Nephron (organoid): Measurements from ENCODE around the gene ZNF284.
A peak's percentile ranks its signal among the peaks of the same experiment; 100 is the strongest.

Source experiments
- H3K27ac Mint-ChIP-seq, 3 experiments: 2 replicates each; pipeline ENCODE4 v1.8.0; 2020; ENCODE audit warnings: mixed read lengths in 3 of 3, mild to moderate bottlenecking in 2 of 3, moderate library complexity in 1 of 3
- H3K27me3 Mint-ChIP-seq: 2 replicates; pipeline ENCODE4 v1.8.0; 2021; ENCODE audit warnings: low read depth, mild to moderate bottlenecking, moderate library complexity, mixed read lengths
- H3K36me3 Mint-ChIP-seq: 2 replicates; pipeline ENCODE4 v1.8.0; 2020; ENCODE audit warnings: low read depth, mixed read lengths
- H3K4me1 Mint-ChIP-seq: 2 replicates; pipeline ENCODE4 v1.8.0; 2020; ENCODE audit warnings: mixed read lengths
- H3K4me3 Mint-ChIP-seq, 3 experiments: 2 replicates each; pipeline ENCODE4 v1.8.0; 2020; ENCODE audit warnings: mild to moderate bottlenecking in 3 of 3, mixed read lengths in 3 of 3, moderate library complexity in 2 of 3
- H3K9me3 Mint-ChIP-seq: 2 replicates; pipeline ENCODE4 v1.8.0; 2020; ENCODE audit warnings: mixed read lengths
- TF ChIP-seq, protein P1 (sequence below), 3 experiments: fragments of 200-600 bp; sonication (generic); IDR thresholded peaks; one replicate each; pipeline ENCODE4 v1.5.0; 2021; ENCODE audit warnings: antibody characterized with exemption in 3 of 3; ENCODE audit not compliant: unreplicated experiment in 3 of 3

Gene ZNF284

DNA sequence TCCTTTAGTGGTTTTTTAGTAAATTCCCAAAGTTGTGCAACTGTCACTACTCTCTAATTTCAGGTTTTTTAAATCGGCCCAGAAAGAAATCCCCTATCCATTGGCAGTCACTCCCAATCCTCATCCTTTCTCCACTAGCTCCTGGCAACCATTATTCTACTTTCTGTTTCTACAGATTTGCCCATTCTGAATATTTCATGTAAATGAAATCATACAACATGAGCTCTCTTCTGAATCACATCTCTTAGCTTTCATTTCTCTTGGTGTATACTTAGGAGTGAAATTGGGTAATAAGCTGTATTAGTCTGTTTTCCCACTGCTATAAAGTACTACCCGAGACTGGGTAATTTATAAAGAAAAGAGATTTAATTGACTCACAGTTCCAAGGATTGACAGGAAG is 29.8 kb upstream of the ZNF284 start:
- Mint-ChIP-seq H3K9me3 (peaks cover 22% of the 10 kb centered on the region), H3K36me3 (no peaks in the 10 kb centered on the region)

DNA sequence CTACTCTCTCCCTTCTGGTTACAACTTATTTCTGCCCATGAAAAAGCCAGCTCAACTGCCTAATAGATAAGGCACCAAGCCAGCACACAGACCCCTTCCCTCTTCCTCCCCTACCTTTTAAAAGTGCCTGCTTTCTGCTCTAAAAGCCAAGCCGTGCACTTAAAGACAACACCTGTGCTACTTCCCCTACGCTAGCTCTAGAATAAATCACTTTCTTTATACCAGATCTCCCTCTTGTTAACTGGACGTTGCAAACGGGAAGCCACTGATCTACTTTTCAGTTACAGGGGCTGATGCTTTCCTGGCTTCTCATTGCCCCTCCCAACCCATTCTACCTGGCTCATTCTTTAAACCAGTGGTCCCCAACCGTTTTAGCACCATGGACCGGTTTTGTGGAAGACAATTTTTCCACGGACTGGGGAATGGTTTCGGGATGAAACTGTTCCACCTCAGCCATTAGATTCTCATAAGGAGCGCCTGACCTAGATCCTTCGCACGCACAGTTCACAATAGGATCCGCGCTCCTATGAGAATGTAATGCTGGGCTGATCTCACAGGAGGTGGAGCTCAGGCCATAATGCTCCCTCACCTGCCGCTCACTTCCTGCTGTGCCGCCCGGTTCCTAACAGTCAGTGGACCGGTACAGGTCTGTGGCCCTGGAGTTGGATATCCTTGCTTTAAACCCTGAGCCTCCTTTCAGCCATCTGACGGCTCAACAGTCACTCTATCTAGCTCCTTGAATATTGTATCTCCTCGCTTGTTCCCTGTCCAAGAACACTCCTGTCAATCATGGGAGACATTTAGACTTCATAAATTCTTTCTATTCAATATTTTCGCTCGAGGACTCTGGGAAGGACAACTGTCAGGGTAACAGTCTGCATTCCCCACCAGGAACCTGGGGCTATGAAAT is 21.0 kb upstream of the ZNF284 start:
- Mint-ChIP-seq H3K4me3 (peak overlapping the region; percentile 96 to 100 (median 99)), H3K9me3 (peaks cover 5% of the 10 kb centered on the region)
- TF ChIP-seq, protein P1, sequence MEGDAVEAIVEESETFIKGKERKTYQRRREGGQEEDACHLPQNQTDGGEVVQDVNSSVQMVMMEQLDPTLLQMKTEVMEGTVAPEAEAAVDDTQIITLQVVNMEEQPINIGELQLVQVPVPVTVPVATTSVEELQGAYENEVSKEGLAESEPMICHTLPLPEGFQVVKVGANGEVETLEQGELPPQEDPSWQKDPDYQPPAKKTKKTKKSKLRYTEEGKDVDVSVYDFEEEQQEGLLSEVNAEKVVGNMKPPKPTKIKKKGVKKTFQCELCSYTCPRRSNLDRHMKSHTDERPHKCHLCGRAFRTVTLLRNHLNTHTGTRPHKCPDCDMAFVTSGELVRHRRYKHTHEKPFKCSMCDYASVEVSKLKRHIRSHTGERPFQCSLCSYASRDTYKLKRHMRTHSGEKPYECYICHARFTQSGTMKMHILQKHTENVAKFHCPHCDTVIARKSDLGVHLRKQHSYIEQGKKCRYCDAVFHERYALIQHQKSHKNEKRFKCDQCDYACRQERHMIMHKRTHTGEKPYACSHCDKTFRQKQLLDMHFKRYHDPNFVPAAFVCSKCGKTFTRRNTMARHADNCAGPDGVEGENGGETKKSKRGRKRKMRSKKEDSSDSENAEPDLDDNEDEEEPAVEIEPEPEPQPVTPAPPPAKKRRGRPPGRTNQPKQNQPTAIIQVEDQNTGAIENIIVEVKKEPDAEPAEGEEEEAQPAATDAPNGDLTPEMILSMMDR (IDR thresholded peaks at IDR 0.05; ENCODE audit: unreplicated experiment in 3 of 3), result no peak

More for the DNA sequence above, 29.8 kb upstream of the ZNF284 start:
- peaks cover 14% of the 10 kb centered on the region for H3K27me3 Mint-ChIP-seq
- TF ChIP-seq, protein P1 (IDR thresholded peaks at IDR 0.05; ENCODE audit: unreplicated experiment in 3 of 3), result no peak
- no peaks in the 10 kb centered on the region for H3K4me1 Mint-ChIP-seq
- no peak overlapping the region for H3K4me3 Mint-ChIP-seq
- H3K27ac Mint-ChIP-seq, result no peak overlapping the region

DNA sequence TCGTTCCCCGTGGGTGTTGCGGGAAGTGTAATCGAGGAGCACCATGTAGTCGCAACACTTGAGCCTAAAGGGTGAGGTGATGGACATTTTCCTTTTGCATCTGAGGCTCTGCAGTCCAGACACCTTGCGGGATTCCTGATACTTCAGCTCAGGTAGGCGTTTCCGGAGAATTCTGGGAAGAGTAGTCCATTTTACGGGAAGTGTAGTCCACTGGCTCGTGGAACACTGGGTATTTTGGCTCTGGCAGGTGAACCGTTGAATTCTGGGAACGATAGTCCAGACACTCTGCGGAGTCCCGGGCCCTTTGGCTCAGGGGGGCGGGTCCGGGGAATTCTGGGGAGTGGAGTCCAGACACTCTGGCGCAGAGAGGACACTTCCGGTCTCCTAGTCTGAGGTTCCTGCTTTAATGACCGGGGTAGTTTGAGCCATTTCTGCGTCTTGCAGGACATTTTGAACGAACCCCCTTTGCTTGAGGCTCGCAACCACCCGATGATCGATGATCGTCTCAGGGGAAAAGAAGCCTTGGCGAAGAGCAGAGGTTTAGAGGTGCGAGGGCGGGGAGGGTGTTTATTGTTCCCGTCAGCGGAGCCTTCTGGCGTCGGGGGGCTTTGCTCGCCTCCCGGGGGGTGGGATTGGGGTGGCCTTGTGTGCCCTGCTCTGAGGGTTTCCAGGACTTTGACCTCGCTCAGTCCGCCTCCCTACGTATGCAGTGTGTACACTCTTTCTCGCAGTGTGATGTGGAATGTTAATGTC is 20.1 kb upstream of the ZNF284 start, which contains the start of gene ZNF223:
ZNF223 (plus strand) TSS at position 387 of the 753 bp plus-strand sequence. CDS start 3,141 bp downstream, outside the sequence.
- peak within 1 kb of the TSS; percentile 96 to 100 (median 99) for H3K4me3 Mint-ChIP-seq
- peaks cover 5% of the 10 kb centered on the region for H3K9me3 Mint-ChIP-seq
- TF ChIP-seq, protein P1 (IDR thresholded peaks at IDR 0.05; ENCODE audit: unreplicated experiment in 3 of 3), result no peak
- peaks cover 29% of the 10 kb centered on the region for H3K4me1 Mint-ChIP-seq
- peak within 1 kb of the TSS; percentile 91 to 96 (median 92) for H3K27ac Mint-ChIP-seq
- peaks cover 37% of the 10 kb centered on the region for H3K36me3 Mint-ChIP-seq
- H3K27me3 Mint-ChIP-seq, result peaks cover 21% of the 10 kb centered on the region

More for the DNA sequence above, 21.0 kb upstream of the ZNF284 start:
- Mint-ChIP-seq H3K27me3 (peaks cover 26% of the 10 kb centered on the region), H3K36me3 (peaks cover 33% of the 10 kb centered on the region), H3K27ac (peak overlapping the region; percentile 91 to 96 (median 92)), H3K4me1 (peaks cover 29% of the 10 kb centered on the region)

DNA sequence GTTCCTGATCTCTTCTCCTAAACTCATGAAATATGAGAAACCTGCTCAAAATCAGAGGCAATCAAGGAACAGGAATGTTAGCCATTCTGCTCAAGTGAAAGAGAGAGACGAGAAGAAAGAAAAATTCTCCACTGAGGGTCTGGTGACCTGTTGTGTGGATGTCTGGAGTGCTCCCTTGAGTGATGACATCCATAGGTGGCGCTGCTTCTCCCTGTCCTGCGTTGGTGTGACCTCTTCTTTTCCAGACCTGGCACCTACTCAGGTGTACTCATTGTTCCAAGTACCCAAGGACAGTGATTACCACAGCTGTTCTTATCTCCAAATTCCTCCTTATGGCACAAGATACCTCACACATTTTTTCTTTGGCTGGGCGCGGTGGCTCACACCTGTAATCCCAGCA is 16.1 kb upstream of the ZNF284 start:
- peaks cover 29% of the 10 kb centered on the region for H3K4me1 Mint-ChIP-seq
- H3K36me3 Mint-ChIP-seq, result peaks cover 77% of the 10 kb centered on the region
- peaks cover 5% of the 10 kb centered on the region for H3K9me3 Mint-ChIP-seq
- peaks cover 8% of the 10 kb centered on the region for H3K27me3 Mint-ChIP-seq
- H3K27ac Mint-ChIP-seq, result no peak overlapping the region
- peak overlapping the region in 1 of 3 experiments; percentile 28 for H3K4me3 Mint-ChIP-seq
- TF ChIP-seq, protein P1 (IDR thresholded peaks at IDR 0.05; ENCODE audit: unreplicated experiment in 3 of 3), result no peak

DNA sequence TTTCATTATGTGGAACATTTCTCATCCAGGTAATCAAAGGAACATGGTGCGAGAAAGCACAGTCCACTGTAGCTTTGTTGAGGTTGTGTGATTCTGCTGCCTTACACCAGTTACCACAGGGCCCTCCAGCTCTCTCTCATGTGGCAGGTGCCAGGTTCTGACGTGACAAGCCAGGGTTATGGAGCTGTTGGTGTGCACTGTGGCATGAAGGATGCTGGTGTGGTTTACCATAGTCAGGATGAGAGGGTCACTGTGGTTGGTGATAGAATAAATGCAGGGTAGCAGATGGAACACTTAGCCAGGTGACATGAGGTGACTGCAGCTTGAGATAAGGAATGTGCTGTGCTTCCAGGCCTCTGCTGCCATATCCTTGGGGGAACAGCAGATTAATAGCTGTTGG is 12.7 kb upstream of the ZNF284 start:
- Mint-ChIP-seq H3K27ac (no peak overlapping the region), H3K27me3 (no peaks in the 10 kb centered on the region), H3K9me3 (no peaks in the 10 kb centered on the region), H3K4me1 (peaks cover under 1% of the 10 kb centered on the region), H3K36me3 (peaks cover 94% of the 10 kb centered on the region), H3K4me3 (no peak overlapping the region)
- TF ChIP-seq, protein P1 (IDR thresholded peaks at IDR 0.05; ENCODE audit: unreplicated experiment in 3 of 3), result no peak
